Transverse colon (tissue), 3 donors: Measurements from ENCODE around the gene TPM4.

Experiments
- CTCF ChIP-seq, 5 experiments: fragments of 200-600 bp in 3 of 5; fragments of 450-650 bp in 2 of 5; sonication (generic) in 3 of 5; IDR thresholded peaks; 1 replicate in 2 of 5; 2 replicates in 3 of 5; pipeline ENCODE4 v1.5.1; 2016 to 2017; ENCODE audit warnings: antibody characterized with exemption in 5 of 5, inconsistent platforms in 3 of 5, mild to moderate bottlenecking in 2 of 5, moderate library complexity in 1 of 5
- POLR2A ChIP-seq: fragments of 450-650 bp; IDR thresholded peaks from one replicate; pipeline ENCODE4 v1.6.1; 2016; ENCODE audit warnings: antibody characterized with exemption, mild to moderate bottlenecking, moderate library complexity

GRCh38 chr19:16052353-16052752 is 23.9 kb upstream of the TPM4 start:
- TF ChIP-seq CTCF (IDR thresholded peaks at IDR 0.05) (no peak), POLR2A (no peak)
